Measurements from ENCODE around the gene SEC24C.
"Not testable (repeated sequence)": the region's sequence is repeated elsewhere in the genome, so short reads cannot be mapped to it uniquely, and the experiment has no call there.

Gene SEC24C

GRCh38 chr10:73743905-73744663, at the start of gene SEC24C:
Gene SEC24C (plus strand): TSS chr10:73744372. CDS start chr10:73746833, 2,461 bp downstream.
- peak; percentile 80 for DNase-seq

- DNase-seq: not testable (repeated sequence)
Measured at GRCh38 chr10:73695302-73695701, 48.9 kb upstream of the SEC24C start.

- not testable (repeated sequence) for DNase-seq
Measured at GRCh38 chr10:73697675-73698159, 46.5 kb upstream of the SEC24C start, which contains the start of gene AGAP5. Gene AGAP5 (minus strand): TSS chr10:73698109. CDS start chr10:73697755, 354 bp downstream.

- DNase-seq: not testable (repeated sequence)
Measured at GRCh38 chr10:73698819-73699218, 45.4 kb upstream of the SEC24C start.

GRCh38 chr10:73703924-73704323, 40.2 kb upstream of the SEC24C start:
- not testable (repeated sequence) for DNase-seq

GRCh38 chr10:73705506-73706072, 38.6 kb upstream of the SEC24C start:
- not testable (repeated sequence) for DNase-seq

GRCh38 chr10:73706488-73706887, 37.7 kb upstream of the SEC24C start:
- not testable (repeated sequence) for DNase-seq

- DNase-seq: not testable (repeated sequence)
Measured at GRCh38 chr10:73707628-73708027, 36.5 kb upstream of the SEC24C start.

GRCh38 chr10:73708122-73708521, 36.0 kb upstream of the SEC24C start:
- DNase-seq: not testable (repeated sequence)

- not testable (repeated sequence) for DNase-seq
Measured at GRCh38 chr10:73711683-73712082, 32.5 kb upstream of the SEC24C start.

GRCh38 chr10:73713912-73714311, 30.3 kb upstream of the SEC24C start:
- DNase-seq: not testable (repeated sequence)

- DNase-seq: not testable (repeated sequence)
Measured at GRCh38 chr10:73714483-73714882, 29.7 kb upstream of the SEC24C start.

- not testable (repeated sequence) for DNase-seq
Measured at GRCh38 chr10:73715179-73716156, 28.7 kb upstream of the SEC24C start.

GRCh38 chr10:73716251-73716650, 27.9 kb upstream of the SEC24C start:
- no peak for DNase-seq

- no peak for DNase-seq
Measured at GRCh38 chr10:73717556-73717955, 26.6 kb upstream of the SEC24C start.

GRCh38 chr10:73720561-73720960, 23.6 kb upstream of the SEC24C start:
- DNase-seq: not testable (repeated sequence)

GRCh38 chr10:73723516-73723915, 20.7 kb upstream of the SEC24C start:
- DNase-seq: no peak

GRCh38 chr10:73729781-73730152, 14.4 kb upstream of the SEC24C start:
- not testable (repeated sequence) for DNase-seq

GRCh38 chr10:73730153-73730906, 13.8 kb upstream of the SEC24C start:
- peak; percentile 68 for DNase-seq

- DNase-seq: no peak
Measured at GRCh38 chr10:73731588-73732375, 12.4 kb upstream of the SEC24C start.

GRCh38 chr10:73732426-73732825, 11.7 kb upstream of the SEC24C start:
- DNase-seq: no peak

Data from NCI-H1105 (cell line).